Uterus (tissue), 4 donors: ENCODE results near the gene ACTR3C. TPM values are rescaled to one million over a fixed set of nuclear protein-coding genes. Genes with fewer than 3 reads are reported as not detected.

ENCODE experiments used
- DNase-seq, 2 donors: peaks; one replicate each; pipeline ENCODE4 v3.0.0-alpha.2; 2019 to 2020
- H3K27ac ChIP-seq, 2 donors: fragments of 200-600 bp; sonication (generic); 1 replicate in 1 of 2; 2 replicates in 1 of 2; pipeline ENCODE4 v1.5.1; 2016 to 2018
- H3K27me3 ChIP-seq, 2 donors: fragments of 200-600 bp; sonication (generic); one replicate each; pipeline ENCODE4 v1.5.1; 2018 to 2019; ENCODE audit warnings: control low read depth in 1 of 2
- H3K36me3 ChIP-seq, 2 donors: fragments of 200-600 bp; sonication (generic); one replicate each; pipeline ENCODE4 v1.5.1; 2019; ENCODE audit warnings: control low read depth in 1 of 2
- H3K4me1 ChIP-seq, 2 donors: fragments of 200-600 bp; sonication (generic); one replicate each; pipeline ENCODE4 v1.5.1; 2018 to 2019; ENCODE audit warnings: control low read depth in 1 of 2
- H3K4me3 ChIP-seq, 2 donors: fragments of 200-600 bp; sonication (generic); 1 replicate in 1 of 2; 2 replicates in 1 of 2; pipeline ENCODE4 v1.5.1; 2018 to 2019; ENCODE audit warnings: mild to moderate bottlenecking in 1 of 2
- H3K9me3 ChIP-seq, 2 donors: fragments of 200-600 bp; sonication (generic); one replicate each; pipeline ENCODE4 v1.5.1; 2019; ENCODE audit warnings: control low read depth in 1 of 2
- CTCF ChIP-seq, 4 experiments: fragments of 200-600 bp in 2 of 4; fragments of 450-650 bp in 2 of 4; sonication (generic) in 2 of 4; IDR thresholded peaks; one replicate each; pipeline ENCODE4 v1.5.1; 2016 to 2019; ENCODE audit warnings: antibody characterized with exemption in 4 of 4, mild to moderate bottlenecking in 2 of 4, moderate library complexity in 1 of 4
- POLR2A ChIP-seq, 2 donors: fragments of 450-650 bp; IDR thresholded peaks; one replicate each; pipeline ENCODE4 v1.6.1; 2016; ENCODE audit warnings: antibody characterized with exemption in 2 of 2, mild to moderate bottlenecking in 1 of 2, moderate library complexity in 1 of 2
- intact Hi-C: fragments of 100-400 bp; cut with DNase I; formaldehyde crosslinking; loops from one replicate; pipeline ENCODE4 v1.15.1; 2023; ENCODE audit warnings: low total_unique reads
- total RNA-seq, 4 donors: library from RNA; depleted of rRNA in 3 of 4; stranded (reverse); fragments of >200 nt in 3 of 4; gene quantifications; one replicate each; pipeline versions ENCODE4 v1.1.0 to v1.2.4, GENCODE V29; 2014 to 2023
- donor health status: DM: yes; HTN: yes; CAD: no.

The ACTR3C gene
- total RNA-seq, 4 donors from 2014 or later, result 2.6 to 13.1 (median 10.3) TPM

- Histone ChIP-seq H3K4me3 (no peak overlapping the region), H3K4me1 (no peaks in the 10 kb centered on the region), H3K27me3 (no peaks in the 10 kb centered on the region), H3K36me3 (no peaks in the 10 kb centered on the region), H3K9me3 (no peaks in the 10 kb centered on the region), H3K27ac (no peak overlapping the region)
- no peak for TF ChIP-seq CTCF (IDR thresholded peaks at IDR 0.05)
- no peak for TF ChIP-seq POLR2A (IDR thresholded peaks at IDR 0.05)
- no peak for DNase-seq
- intact Hi-C loops, result loop anchor here (5.0 kb wide), 1 partner anchor 67 kb away; no protein-coding TSS in a partner anchor
Measured at GRCh38 chr7:150355666-150356059, 32.3 kb upstream of the ACTR3C start.

GRCh38 chr7:150351587-150352194 is 28.3 kb upstream of the ACTR3C start:
- Histone ChIP-seq H3K27ac (no peak overlapping the region), H3K27me3 (no peaks in the 10 kb centered on the region), H3K4me1 (no peaks in the 10 kb centered on the region), H3K4me3 (no peak overlapping the region), H3K9me3 (no peaks in the 10 kb centered on the region), H3K36me3 (no peaks in the 10 kb centered on the region)
- TF ChIP-seq POLR2A (IDR thresholded peaks at IDR 0.05) (no peak), CTCF (IDR thresholded peaks at IDR 0.05) (no peak)
- intact Hi-C loops, result no loop called here
- no peak for DNase-seq

DNA sequence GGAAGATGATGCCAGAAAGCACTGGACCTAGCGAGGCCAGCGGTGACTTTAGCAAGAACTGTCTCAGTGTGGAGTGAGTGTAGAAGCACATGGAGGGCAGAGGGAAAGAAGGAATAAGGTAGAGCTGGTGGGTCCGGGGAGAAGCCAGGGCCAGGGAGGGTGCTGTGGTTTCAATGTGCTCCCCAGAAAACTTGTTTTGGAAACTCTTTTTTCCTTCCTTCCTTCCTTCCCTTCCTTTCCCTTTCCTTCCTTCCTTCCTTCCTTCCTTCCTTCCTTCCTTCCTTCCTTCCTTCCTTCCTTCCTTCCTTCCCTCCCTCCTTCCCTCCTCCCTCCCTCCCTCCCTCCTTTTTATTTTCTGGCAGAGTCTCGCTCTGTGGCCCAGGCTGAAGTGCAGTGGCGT is 23.6 kb upstream of the ACTR3C start:
- Histone ChIP-seq H3K36me3 (no peaks in the 10 kb centered on the region), H3K4me3 (no peak overlapping the region), H3K9me3 (no peaks in the 10 kb centered on the region), H3K4me1 (no peaks in the 10 kb centered on the region), H3K27ac (no peak overlapping the region), H3K27me3 (no peaks in the 10 kb centered on the region)
- DNase-seq, result no peak
- no peak for TF ChIP-seq CTCF (IDR thresholded peaks at IDR 0.05)
- no peak for TF ChIP-seq POLR2A (IDR thresholded peaks at IDR 0.05)
- intact Hi-C loops, result no loop called here

DNA sequence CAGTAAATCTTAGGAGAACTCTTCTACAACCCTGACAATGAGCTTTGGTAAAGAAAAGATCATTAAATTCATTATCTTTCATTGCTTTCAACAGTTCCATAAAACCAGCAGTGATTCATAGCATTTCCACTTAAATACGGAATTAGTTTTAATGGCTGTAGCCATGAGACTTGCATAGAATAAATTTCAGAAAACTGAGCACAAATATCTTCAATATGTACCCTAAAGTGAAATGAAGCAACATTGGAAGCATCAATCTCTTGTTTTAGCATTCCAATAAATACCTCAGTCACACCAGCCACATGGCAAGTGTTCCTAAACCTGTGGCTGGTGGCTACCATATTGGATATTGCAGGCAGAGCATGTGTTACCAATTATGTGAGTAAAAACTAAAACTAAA is 21.7 kb upstream of the ACTR3C start:
- H3K4me1 ChIP-seq, result no peaks in the 10 kb centered on the region
- H3K27ac ChIP-seq, result no peak overlapping the region
- no peaks in the 10 kb centered on the region for H3K9me3 ChIP-seq
- TF ChIP-seq CTCF (IDR thresholded peaks at IDR 0.05), result no peak
- TF ChIP-seq POLR2A (IDR thresholded peaks at IDR 0.05), result no peak
- H3K4me3 ChIP-seq, result no peak overlapping the region
- no peaks in the 10 kb centered on the region for H3K27me3 ChIP-seq
- DNase-seq, result no peak
- intact Hi-C loops, result no loop called here
- H3K36me3 ChIP-seq, result no peaks in the 10 kb centered on the region

DNA sequence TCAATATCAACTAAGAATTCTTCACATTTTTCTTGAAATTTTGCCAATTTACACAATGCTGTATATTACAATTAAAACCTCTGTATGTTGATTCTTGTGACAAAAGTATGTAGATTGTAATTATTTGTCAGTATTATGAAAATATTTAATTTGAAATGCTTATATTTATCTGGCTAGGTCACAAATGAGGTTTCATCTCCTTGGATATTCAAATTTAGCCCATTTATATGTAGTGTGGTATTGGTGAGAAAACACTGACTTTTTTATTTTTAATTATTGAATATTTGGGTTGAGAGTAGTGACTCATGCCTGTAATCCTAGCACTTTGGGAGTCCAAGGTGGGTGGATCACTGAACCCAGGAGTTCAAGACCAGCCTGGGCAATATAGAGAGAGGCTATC is 21.0 kb upstream of the ACTR3C start:
- Histone ChIP-seq H3K9me3 (no peaks in the 10 kb centered on the region), H3K4me1 (peaks cover 0 to 4% of the 10 kb centered on the region in 2 donors), H3K36me3 (no peaks in the 10 kb centered on the region), H3K27me3 (no peaks in the 10 kb centered on the region), H3K27ac (no peak overlapping the region), H3K4me3 (no peak overlapping the region)
- intact Hi-C loops, result no loop called here
- TF ChIP-seq POLR2A (IDR thresholded peaks at IDR 0.05), result no peak
- TF ChIP-seq CTCF (IDR thresholded peaks at IDR 0.05), result no peak
- no peak for DNase-seq
